NCI-H526 treated with DMSO at 0.1 percent for 48 hours (cell line): Measurements from ENCODE around the gene SEPTIN2.
"Not testable (repeated sequence)": the region's sequence is repeated elsewhere in the genome, so short reads cannot be mapped to it uniquely, and the experiment has no call there.

ENCODE experiments used
- DNase-seq: peaks from one replicate; lab custom pipeline; 2025; lab: John Stamatoyannopoulos, UW

Gene SEPTIN2

GRCh38 chr2:241288324-241288888, 27.3 kb upstream of the SEPTIN2 start:
- no peak for DNase-seq

GRCh38 chr2:241289053-241289452, 26.7 kb upstream of the SEPTIN2 start:
- no peak for DNase-seq

GRCh38 chr2:241289597-241289996, 26.1 kb upstream of the SEPTIN2 start:
- no peak for DNase-seq

GRCh38 chr2:241291153-241291552, 24.6 kb upstream of the SEPTIN2 start:
- no peak for DNase-seq

- DNase-seq = no peak
Measured at GRCh38 chr2:241291977-241292376, 23.7 kb upstream of the SEPTIN2 start.

GRCh38 chr2:241293378-241293797, 22.3 kb upstream of the SEPTIN2 start:
- not testable (repeated sequence) for DNase-seq

GRCh38 chr2:241295326-241296095, 20.2 kb upstream of the SEPTIN2 start:
- DNase-seq = no peak

- DNase-seq = no peak
Measured at GRCh38 chr2:241296767-241297166, 19.0 kb upstream of the SEPTIN2 start.

- DNase-seq = no peak
Measured at GRCh38 chr2:241298673-241299072, 17.1 kb upstream of the SEPTIN2 start.

GRCh38 chr2:241300000-241300399, 15.7 kb upstream of the SEPTIN2 start:
- DNase-seq = no peak

GRCh38 chr2:241302083-241302482, 13.6 kb upstream of the SEPTIN2 start:
- no peak for DNase-seq

GRCh38 chr2:241302759-241303651, 12.7 kb upstream of the SEPTIN2 start:
- no peak for DNase-seq

- no peak for DNase-seq
Measured at GRCh38 chr2:241304039-241304670, 11.6 kb upstream of the SEPTIN2 start.

GRCh38 chr2:241307055-241307454, 8.7 kb upstream of the SEPTIN2 start:
- DNase-seq = no peak

- no peak for DNase-seq
Measured at GRCh38 chr2:241308267-241308666, 7.5 kb upstream of the SEPTIN2 start.

GRCh38 chr2:241308832-241309500, 6.8 kb upstream of the SEPTIN2 start:
- no peak for DNase-seq

- DNase-seq = no peak
Measured at GRCh38 chr2:241309684-241310117, 6.0 kb upstream of the SEPTIN2 start.

- DNase-seq = no peak
Measured at GRCh38 chr2:241310917-241311566, 4.7 kb upstream of the SEPTIN2 start.

GRCh38 chr2:241312082-241312481, 3.6 kb upstream of the SEPTIN2 start:
- no peak for DNase-seq

- DNase-seq = no peak
Measured at GRCh38 chr2:241313543-241314095, 2.1 kb upstream of the SEPTIN2 start.
